NCI-H1694 treated with DMSO at 0.1 percent for 48 hours (cell line): ENCODE results near the gene PTPRO.

Experiments used
- DNase-seq: peaks from one replicate; lab custom pipeline; 2025; lab: John Stamatoyannopoulos, UW

The PTPRO gene

DNA sequence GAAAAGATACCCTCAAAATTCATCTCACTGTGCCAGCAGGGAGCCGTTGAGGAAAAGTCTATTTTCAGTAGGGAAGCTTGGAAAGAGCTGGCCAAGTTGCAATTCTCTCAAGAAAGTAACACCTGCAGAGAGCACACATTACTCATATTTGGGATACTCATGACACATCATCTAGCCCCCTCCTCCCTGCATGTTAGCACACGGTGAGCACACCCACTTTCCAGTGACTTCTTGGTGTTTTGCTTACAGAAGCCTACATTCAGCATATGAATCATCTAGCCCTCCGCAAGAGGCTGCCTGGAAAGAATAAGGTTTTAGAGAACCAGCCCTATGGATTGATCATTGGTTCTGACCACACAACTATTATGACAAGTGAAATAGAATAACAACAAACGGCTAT is 124.5 kb downstream of the PTPRO start:
- no peak for DNase-seq

GRCh38 chr12:15453613-15454012 is 131.3 kb downstream of the PTPRO start:
- DNase-seq = no peak

GRCh38 chr12:15458008-15458407 is 135.7 kb downstream of the PTPRO start:
- DNase-seq = no peak

GRCh38 chr12:15468911-15469310 is 146.6 kb downstream of the PTPRO start:
- no peak for DNase-seq

DNA sequence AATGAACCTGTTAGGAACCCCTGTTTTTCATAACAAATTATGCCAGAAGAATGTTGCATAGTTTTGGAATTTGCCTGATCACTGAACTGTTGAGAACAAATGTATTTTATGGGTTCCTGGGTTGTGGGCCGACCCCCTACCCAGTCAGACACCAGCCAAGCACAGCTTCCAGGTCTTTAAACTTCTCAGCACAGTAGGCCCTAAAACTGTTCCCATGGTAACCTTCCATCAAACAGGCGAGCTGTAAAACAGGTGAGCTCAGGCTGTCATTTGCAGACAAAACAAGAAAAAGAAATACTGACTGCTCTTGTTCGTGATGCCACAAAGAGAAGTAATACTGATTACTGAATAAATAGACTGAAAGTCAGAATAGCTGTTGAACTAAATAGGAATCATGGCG is 147.0 kb downstream of the PTPRO start:
- DNase-seq = no peak

DNA sequence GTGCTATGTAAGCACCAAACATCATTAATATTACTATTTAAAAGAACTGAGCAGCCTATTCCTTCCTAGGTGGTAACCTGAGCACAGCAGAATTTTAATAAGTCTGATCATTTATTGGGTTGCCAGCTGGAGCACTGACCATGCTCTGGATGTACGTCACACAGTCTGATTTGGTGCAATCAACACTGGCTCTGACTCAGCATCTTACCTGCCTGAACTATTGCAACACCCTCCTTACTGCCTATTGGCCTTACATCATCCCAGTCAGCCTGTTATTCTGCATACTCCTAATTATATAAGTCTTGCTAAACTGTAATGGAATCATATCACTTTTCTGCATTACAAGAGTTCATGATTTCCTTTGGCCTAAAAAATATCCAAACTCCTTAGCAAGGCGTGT is 149.7 kb downstream of the PTPRO start:
- DNase-seq = no peak

DNA sequence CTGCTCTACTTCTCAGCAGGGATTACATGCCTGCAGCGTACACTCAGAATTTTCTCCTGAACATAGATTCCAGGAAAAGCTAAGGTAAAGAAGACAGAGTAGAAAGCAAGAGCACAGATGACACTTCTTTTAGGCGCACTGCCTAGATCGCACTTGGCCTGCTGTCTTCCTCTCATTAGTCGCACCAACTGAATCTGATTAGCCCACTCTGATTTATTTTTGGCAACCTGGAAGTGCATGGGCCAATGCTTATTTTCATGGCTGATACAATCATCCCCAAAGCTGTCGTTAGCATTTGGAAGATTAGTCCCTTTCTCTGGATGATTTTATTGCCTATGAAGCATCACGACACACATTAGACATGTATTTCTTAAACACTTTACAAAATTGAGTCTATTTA is 152.5 kb downstream of the PTPRO start:
- no peak for DNase-seq

GRCh38 chr12:15477761-15478160 is 155.5 kb downstream of the PTPRO start:
- no peak for DNase-seq

- no peak for DNase-seq
Observed at GRCh38 chr12:15481846-15482245, 159.5 kb downstream of the PTPRO start.

DNA sequence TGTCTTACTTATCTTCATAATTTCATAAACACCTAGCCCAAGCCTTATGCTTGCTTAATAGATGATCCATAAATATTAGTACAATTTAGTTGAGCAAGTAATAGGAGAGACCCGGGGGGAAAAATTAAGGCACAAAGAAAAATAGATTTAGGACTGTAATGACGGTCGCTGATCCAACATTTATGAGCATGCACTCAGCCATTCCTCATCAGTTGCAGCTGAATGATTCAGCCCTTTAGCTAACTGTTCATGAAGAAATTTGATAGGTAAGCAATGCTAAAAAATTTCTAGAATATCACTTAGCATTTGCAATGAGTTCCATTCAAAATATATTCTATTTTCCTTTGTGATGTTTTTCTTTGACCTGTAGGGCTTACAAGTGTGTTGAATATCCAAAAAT is 163.2 kb downstream of the PTPRO start:
- DNase-seq = no peak

- no peak for DNase-seq
Observed at GRCh38 chr12:15486859-15487258, 164.6 kb downstream of the PTPRO start.

GRCh38 chr12:15488481-15488880 is 166.2 kb downstream of the PTPRO start:
- no peak for DNase-seq

- no peak for DNase-seq
Observed at GRCh38 chr12:15494329-15495046, 172.2 kb downstream of the PTPRO start.

GRCh38 chr12:15495746-15496145 is 173.4 kb downstream of the PTPRO start:
- DNase-seq = no peak

DNA sequence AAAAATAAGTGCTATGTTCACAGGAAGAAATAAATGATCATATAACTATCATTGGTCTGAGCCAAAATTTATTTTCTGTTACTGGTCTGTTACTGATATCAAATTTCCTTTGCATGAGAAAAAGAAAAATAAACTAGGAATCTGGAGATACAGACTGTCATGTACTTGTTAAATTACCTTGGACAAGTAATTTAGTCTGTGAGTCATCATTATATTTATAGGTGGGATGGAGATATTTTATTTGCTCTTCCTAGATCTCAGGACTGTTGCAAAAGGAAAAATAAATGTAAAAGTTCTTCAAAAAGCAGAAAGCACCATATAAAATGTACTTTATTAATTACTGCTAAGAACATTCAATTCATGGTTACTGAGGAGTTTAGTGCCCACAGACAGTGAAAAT is 174.4 kb downstream of the PTPRO start:
- no peak for DNase-seq

GRCh38 chr12:15497671-15498292 is 175.5 kb downstream of the PTPRO start:
- no peak for DNase-seq

DNA sequence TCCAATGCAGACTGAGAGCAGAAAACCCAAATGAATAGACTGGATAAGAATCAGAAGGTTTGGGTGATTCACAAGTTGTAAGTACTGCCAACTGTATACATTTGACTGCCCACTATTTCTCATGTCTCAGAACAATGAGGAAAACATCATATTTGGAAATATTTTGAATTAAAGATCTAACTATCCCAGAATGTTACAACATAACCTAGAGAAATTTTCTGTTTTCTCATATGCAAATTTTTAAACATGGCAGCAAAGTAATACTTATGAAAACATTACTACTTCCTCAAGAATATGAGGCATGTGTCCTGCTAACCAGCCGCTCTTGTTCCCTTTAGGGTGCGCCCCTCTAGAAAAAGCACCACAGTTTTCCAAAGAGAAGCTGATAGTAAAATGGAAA is 179.9 kb downstream of the PTPRO start:
- DNase-seq = no peak

- no peak for DNase-seq
Observed at GRCh38 chr12:15505616-15506015, 183.3 kb downstream of the PTPRO start.

GRCh38 chr12:15515010-15515409 is 192.7 kb downstream of the PTPRO start:
- DNase-seq = no peak

- no peak for DNase-seq
Observed at GRCh38 chr12:15520083-15520482, 197.8 kb downstream of the PTPRO start.

GRCh38 chr12:15520844-15521243 is 198.5 kb downstream of the PTPRO start:
- no peak for DNase-seq

- peak; percentile 90 for DNase-seq
Observed at GRCh38 chr12:15522574-15523187, 200.4 kb downstream of the PTPRO start.

DNA sequence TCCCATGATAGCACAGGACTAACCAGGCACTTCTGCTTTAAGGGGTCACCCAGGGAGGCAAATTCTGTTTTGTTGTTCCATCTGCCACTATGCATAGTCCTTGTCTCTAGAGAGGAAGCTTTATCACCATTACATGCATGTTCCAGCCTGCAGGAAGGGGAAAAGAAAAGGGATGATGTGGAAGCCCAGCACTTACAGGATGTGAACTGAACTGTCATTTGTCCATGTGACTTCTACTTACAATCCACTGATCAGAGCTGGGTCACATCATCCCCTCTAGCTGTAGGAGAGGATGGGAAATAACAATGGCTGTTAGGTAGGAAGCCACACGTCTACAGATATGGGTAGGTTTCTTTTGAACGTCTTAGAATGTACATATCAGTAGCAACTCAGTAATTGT is 203.1 kb downstream of the PTPRO start:
- no peak for DNase-seq

DNA sequence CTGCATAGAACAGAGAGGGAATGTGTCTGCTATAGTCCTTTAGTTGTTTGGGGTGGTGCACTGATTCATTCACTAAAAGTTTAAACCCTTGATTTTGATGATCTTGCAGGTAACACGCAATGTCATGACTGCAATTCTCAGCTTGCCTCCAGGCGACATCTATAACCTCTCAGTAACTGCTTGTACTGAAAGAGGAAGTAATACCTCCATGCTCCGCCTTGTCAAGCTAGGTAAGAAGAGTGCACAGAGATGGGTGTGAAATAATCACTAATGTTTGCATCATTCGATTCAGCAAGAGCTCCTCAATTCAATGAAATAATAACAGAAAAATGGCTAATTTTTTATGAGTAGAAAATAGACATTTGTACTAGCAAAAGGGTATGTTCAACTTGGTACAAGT is 203.7 kb downstream of the PTPRO start:
- DNase-seq = no peak
